ENCODE data around the gene ICA1.

DNA sequence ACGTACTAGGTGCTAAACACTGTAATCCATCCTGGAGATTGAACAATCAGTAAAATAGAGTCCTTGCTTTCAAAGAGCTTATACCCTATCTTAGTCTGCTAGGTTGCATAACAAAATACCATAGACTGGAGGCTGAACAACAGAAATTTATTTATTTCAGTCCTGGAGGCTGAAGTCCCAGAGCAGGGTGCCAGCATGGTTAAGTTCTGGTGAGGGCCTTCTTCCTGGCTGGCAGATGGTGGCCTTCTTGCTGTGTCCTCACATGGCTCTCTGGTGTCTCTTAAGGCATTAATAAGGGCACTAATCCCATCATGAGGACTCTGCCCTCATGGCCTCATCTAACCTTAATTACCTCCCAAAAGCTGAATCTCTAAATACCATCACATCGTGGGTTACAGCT, 43.1 kb upstream of the ICA1 start:
- TF ChIP-seq NANOG (IDR thresholded peaks at IDR 0.05; ENCODE audit: borderline replicate concordance) (no peak), POLR2AphosphoS5 (IDR thresholded peaks at IDR 0.05; ENCODE audit: low read depth) (no peak), EZH2phosphoT487 (IDR thresholded peaks at IDR 0.05; ENCODE audit: unreplicated experiment) (no peak), JUNB (IDR thresholded peaks at IDR 0.05; ENCODE audit: unreplicated experiment) (no peak), STAT1 (IDR thresholded peaks at IDR 0.05; ENCODE audit: unreplicated experiment) (no peak), EZH2 (IDR thresholded peaks at IDR 0.05; ENCODE audit: low read depth, unreplicated experiment) (no peak), CREB1 (CRISPR knock-in tag; IDR thresholded peaks at IDR 0.05; ENCODE audit: low read depth) (no peak), ZNF331 (CRISPR knock-in tag; IDR thresholded peaks at IDR 0.05; ENCODE audit: low read depth) (no peak), ZNF114 (CRISPR knock-in tag; IDR thresholded peaks at IDR 0.05) (no peak)
- TF ChIP-seq, protein P1, sequence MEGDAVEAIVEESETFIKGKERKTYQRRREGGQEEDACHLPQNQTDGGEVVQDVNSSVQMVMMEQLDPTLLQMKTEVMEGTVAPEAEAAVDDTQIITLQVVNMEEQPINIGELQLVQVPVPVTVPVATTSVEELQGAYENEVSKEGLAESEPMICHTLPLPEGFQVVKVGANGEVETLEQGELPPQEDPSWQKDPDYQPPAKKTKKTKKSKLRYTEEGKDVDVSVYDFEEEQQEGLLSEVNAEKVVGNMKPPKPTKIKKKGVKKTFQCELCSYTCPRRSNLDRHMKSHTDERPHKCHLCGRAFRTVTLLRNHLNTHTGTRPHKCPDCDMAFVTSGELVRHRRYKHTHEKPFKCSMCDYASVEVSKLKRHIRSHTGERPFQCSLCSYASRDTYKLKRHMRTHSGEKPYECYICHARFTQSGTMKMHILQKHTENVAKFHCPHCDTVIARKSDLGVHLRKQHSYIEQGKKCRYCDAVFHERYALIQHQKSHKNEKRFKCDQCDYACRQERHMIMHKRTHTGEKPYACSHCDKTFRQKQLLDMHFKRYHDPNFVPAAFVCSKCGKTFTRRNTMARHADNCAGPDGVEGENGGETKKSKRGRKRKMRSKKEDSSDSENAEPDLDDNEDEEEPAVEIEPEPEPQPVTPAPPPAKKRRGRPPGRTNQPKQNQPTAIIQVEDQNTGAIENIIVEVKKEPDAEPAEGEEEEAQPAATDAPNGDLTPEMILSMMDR (conservative IDR thresholded peaks at IDR 0.05; ENCODE audit: low read depth in 2 of 2), result no peak
- TF ChIP-seq, protein P2, sequence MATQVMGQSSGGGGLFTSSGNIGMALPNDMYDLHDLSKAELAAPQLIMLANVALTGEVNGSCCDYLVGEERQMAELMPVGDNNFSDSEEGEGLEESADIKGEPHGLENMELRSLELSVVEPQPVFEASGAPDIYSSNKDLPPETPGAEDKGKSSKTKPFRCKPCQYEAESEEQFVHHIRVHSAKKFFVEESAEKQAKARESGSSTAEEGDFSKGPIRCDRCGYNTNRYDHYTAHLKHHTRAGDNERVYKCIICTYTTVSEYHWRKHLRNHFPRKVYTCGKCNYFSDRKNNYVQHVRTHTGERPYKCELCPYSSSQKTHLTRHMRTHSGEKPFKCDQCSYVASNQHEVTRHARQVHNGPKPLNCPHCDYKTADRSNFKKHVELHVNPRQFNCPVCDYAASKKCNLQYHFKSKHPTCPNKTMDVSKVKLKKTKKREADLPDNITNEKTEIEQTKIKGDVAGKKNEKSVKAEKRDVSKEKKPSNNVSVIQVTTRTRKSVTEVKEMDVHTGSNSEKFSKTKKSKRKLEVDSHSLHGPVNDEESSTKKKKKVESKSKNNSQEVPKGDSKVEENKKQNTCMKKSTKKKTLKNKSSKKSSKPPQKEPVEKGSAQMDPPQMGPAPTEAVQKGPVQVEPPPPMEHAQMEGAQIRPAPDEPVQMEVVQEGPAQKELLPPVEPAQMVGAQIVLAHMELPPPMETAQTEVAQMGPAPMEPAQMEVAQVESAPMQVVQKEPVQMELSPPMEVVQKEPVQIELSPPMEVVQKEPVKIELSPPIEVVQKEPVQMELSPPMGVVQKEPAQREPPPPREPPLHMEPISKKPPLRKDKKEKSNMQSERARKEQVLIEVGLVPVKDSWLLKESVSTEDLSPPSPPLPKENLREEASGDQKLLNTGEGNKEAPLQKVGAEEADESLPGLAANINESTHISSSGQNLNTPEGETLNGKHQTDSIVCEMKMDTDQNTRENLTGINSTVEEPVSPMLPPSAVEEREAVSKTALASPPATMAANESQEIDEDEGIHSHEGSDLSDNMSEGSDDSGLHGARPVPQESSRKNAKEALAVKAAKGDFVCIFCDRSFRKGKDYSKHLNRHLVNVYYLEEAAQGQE (IDR thresholded peaks at IDR 0.05; ENCODE audit: unreplicated experiment), result no peak
- TF ChIP-seq, protein P3, sequence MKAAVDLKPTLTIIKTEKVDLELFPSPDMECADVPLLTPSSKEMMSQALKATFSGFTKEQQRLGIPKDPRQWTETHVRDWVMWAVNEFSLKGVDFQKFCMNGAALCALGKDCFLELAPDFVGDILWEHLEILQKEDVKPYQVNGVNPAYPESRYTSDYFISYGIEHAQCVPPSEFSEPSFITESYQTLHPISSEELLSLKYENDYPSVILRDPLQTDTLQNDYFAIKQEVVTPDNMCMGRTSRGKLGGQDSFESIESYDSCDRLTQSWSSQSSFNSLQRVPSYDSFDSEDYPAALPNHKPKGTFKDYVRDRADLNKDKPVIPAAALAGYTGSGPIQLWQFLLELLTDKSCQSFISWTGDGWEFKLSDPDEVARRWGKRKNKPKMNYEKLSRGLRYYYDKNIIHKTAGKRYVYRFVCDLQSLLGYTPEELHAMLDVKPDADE (IDR thresholded peaks at IDR 0.05), result no peak
- TF ChIP-seq, protein P4, sequence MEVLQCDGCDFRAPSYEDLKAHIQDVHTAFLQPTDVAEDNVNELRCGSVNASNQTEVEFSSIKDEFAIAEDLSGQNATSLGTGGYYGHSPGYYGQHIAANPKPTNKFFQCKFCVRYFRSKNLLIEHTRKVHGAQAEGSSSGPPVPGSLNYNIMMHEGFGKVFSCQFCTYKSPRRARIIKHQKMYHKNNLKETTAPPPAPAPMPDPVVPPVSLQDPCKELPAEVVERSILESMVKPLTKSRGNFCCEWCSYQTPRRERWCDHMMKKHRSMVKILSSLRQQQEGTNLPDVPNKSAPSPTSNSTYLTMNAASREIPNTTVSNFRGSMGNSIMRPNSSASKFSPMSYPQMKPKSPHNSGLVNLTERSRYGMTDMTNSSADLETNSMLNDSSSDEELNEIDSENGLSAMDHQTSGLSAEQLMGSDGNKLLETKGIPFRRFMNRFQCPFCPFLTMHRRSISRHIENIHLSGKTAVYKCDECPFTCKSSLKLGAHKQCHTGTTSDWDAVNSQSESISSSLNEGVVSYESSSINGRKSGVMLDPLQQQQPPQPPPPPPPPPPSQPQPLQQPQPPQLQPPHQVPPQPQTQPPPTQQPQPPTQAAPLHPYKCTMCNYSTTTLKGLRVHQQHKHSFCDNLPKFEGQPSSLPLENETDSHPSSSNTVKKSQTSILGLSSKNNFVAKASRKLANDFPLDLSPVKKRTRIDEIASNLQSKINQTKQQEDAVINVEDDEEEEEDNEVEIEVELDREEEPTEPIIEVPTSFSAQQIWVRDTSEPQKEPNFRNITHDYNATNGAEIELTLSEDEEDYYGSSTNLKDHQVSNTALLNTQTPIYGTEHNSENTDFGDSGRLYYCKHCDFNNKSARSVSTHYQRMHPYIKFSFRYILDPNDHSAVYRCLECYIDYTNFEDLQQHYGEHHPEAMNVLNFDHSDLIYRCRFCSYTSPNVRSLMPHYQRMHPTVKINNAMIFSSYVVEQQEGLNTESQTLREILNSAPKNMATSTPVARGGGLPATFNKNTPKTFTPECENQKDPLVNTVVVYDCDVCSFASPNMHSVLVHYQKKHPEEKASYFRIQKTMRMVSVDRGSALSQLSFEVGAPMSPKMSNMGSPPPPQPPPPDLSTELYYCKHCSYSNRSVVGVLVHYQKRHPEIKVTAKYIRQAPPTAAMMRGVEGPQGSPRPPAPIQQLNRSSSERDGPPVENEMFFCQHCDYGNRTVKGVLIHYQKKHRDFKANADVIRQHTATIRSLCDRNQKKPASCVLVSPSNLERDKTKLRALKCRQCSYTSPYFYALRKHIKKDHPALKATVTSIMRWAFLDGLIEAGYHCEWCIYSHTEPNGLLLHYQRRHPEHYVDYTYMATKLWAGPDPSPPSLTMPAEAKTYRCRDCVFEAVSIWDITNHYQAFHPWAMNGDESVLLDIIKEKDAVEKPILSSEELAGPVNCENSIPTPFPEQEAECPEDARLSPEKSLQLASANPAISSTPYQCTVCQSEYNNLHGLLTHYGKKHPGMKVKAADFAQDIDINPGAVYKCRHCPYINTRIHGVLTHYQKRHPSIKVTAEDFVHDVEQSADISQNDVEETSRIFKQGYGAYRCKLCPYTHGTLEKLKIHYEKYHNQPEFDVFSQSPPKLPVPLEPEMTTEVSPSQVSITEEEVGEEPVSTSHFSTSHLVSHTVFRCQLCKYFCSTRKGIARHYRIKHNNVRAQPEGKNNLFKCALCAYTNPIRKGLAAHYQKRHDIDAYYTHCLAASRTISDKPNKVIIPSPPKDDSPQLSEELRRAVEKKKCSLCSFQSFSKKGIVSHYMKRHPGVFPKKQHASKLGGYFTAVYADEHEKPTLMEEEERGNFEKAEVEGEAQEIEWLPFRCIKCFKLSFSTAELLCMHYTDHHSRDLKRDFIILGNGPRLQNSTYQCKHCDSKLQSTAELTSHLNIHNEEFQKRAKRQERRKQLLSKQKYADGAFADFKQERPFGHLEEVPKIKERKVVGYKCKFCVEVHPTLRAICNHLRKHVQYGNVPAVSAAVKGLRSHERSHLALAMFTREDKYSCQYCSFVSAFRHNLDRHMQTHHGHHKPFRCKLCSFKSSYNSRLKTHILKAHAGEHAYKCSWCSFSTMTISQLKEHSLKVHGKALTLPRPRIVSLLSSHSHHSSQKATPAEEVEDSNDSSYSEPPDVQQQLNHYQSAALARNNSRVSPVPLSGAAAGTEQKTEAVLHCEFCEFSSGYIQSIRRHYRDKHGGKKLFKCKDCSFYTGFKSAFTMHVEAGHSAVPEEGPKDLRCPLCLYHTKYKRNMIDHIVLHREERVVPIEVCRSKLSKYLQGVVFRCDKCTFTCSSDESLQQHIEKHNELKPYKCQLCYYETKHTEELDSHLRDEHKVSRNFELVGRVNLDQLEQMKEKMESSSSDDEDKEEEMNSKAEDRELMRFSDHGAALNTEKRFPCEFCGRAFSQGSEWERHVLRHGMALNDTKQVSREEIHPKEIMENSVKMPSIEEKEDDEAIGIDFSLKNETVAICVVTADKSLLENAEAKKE (CRISPR knock-in tag; IDR thresholded peaks at IDR 0.05), result no peak
